HEK293T (cell line): ENCODE results near the gene ELF2.

Experiments
- CTCF ChIA-PET: fragments of 350-600 bp; formaldehyde crosslinking; extraction: SDS; loops from one replicate; lab custom pipeline; 2021; ENCODE audit warnings: antibody characterized with exemption, inconsistent platforms; lab: Yijun Ruan, JAX
- POLR2A ChIA-PET: fragments of 350-600 bp; formaldehyde crosslinking; extraction: SDS; loops from one replicate; lab custom pipeline; 2020; ENCODE audit warnings: antibody characterized with exemption, inconsistent platforms; lab: Yijun Ruan, JAX
- DNase-seq: peaks from one replicate; pipeline ENCODE4 v3.0.0; 2012; ENCODE audit warnings: mixed read lengths; ENCODE audit errors: extremely low spot score
- ARNT ChIP-seq: fragments of 450-650 bp; IDR thresholded peaks from 2 replicates; pipeline ENCODE4 v1.6.1; 2017; ENCODE audit warnings: mild to moderate bottlenecking
- BHLHE40 ChIP-seq: fragments of 450-650 bp; IDR thresholded peaks from 2 replicates; pipeline ENCODE4 v1.6.1; 2016; ENCODE audit warnings: mild to moderate bottlenecking, moderate library complexity, borderline replicate concordance
- CTBP1 ChIP-seq: fragments of 450-650 bp; IDR thresholded peaks from 2 replicates; pipeline ENCODE4 v1.6.1; 2016; ENCODE audit warnings: borderline replicate concordance
- ELF4 ChIP-seq: fragments of 450-650 bp; IDR thresholded peaks from 2 replicates; pipeline ENCODE4 v1.6.1; 2017; ENCODE audit warnings: antibody characterized with exemption
- FOXA1 ChIP-seq: fragments of 450-650 bp; IDR thresholded peaks from 2 replicates; pipeline ENCODE4 v1.6.1; 2016; ENCODE audit warnings: mild to moderate bottlenecking
- FOXK2 ChIP-seq: fragments of 450-650 bp; IDR thresholded peaks from 2 replicates; pipeline ENCODE4 v1.6.1; 2016; ENCODE audit warnings: mild to moderate bottlenecking
- FOXM1 ChIP-seq: fragments of 450-650 bp; IDR thresholded peaks from 2 replicates; pipeline ENCODE4 v1.6.1; 2017; ENCODE audit warnings: mild to moderate bottlenecking, borderline replicate concordance
- HDGF ChIP-seq: fragments of 450-650 bp; IDR thresholded peaks from 2 replicates; pipeline ENCODE4 v1.6.1; 2017; ENCODE audit warnings: antibody characterized with exemption, borderline replicate concordance
- L3MBTL2 ChIP-seq: fragments of 450-650 bp; conservative IDR thresholded peaks from 2 replicates; pipeline ENCODE4 v1.6.1; 2016; ENCODE audit warnings: mild to moderate bottlenecking
- LEF1 ChIP-seq: fragments of 450-650 bp; IDR thresholded peaks from 2 replicates; pipeline ENCODE4 v1.6.1; 2017; ENCODE audit warnings: mild to moderate bottlenecking, borderline replicate concordance
- NFRKB ChIP-seq: fragments of 450-650 bp; IDR thresholded peaks from 2 replicates; pipeline ENCODE4 v1.6.1; 2016; ENCODE audit warnings: mild to moderate bottlenecking, moderate library complexity
- PKNOX1 ChIP-seq: fragments of 450-650 bp; IDR thresholded peaks from 2 replicates; pipeline ENCODE4 v1.6.1; 2016
- SP1 ChIP-seq: fragments of 450-650 bp; IDR thresholded peaks from 2 replicates; pipeline ENCODE4 v1.6.1; 2017
- SUZ12 ChIP-seq: fragments of 450-650 bp; IDR thresholded peaks from 2 replicates; pipeline ENCODE4 v1.6.1; 2016; ENCODE audit warnings: mild to moderate bottlenecking
- TARDBP ChIP-seq: fragments of 450-650 bp; IDR thresholded peaks from 2 replicates; pipeline ENCODE4 v1.6.1; 2016
- ZNF384 ChIP-seq: fragments of 450-650 bp; IDR thresholded peaks from 2 replicates; pipeline ENCODE4 v1.6.1; 2016

The ELF2 gene

DNA sequence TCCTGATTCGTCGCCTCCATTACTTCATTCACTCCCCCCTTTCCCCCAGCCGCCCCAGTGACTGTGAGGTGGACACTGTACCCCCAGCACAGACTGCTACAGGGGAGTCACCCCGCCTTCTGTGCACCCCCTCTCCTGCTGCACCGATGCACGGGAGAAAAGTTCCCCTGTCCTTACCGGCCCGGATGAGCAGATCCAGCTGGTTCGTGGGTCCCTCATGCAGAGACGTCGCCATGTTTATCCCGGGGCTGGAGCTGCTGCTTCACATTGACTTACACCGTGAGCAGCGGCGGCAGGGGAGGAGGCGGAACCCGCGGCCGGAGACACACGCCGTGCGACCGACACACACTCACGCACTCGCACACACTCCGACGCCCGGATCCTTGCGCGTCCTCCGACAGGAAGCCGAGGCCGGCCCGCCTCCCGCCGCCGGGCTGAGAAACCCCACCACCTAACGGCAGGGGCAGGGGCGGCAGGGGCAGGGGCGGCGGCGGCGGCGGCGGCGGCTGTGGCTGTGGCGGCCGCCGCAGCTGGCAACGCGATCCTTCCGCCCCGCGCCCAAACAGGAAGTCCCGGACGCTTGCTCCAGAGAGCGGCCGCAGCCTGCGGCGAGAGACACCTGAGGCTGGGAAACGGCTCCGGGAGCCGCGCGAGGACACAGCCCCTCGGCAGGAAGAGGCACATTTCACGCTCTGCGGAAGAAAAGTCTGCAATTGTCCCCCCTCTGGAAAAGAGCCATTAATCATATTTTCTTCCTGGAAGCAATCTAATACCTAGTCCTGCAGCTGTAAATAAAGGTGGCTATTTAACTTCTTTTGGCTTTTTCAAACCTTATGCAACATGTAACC, 92.8 kb downstream of the ELF2 start:
- TF ChIP-seq FOXK2: peak; percentile 77; the same call in 1 of the 2 replicates
- TF ChIP-seq FOXM1: 0 out of 2 replicates have a peak, but pooled peaks have one; percentile 16
- 0 out of 2 replicates have a peak, but pooled peaks have one; percentile 10 for TF ChIP-seq L3MBTL2
- no peak for TF ChIP-seq ZNF384
- ChIA-PET POLR2A (interaction anchor here (0.6 to 1.1 kb wide), 11 partner anchors 25 to 830 kb away, joined by 3 to 4 read pairs (median 3); partner anchors contain the start of genes ELF2, MGARP and NAA15), CTCF (interaction anchor here (0.6 to 1.3 kb wide), 2 partner anchors 88 to 1305 kb away, joined by 3 read pairs; no protein-coding TSS in a partner anchor)
- DNase-seq: peak; percentile 72

DNA sequence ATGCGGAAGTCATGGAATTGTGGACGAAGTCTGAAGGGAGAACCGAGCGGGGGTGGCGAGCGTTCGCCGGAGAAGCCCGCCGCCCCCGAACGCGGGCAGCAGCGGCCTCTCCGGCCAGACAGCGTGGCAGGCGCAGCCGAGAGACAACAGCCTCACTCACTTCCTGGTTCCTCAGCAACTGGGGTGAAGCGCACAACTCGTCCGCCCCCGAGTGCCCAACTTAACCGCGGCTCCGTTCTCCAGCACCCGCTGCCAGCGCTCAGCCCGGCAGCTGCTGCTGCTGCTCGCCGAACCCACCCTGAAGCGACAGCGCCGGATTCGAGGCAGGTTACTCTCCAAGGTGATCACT, 93.4 kb downstream of the ELF2 start:
- ChIA-PET CTCF (interaction anchor here (1.3 kb wide), 1 partner anchor 88 kb away, joined by 3 read pairs; no protein-coding TSS in a partner anchor), POLR2A (interaction anchor here (0.9 to 1.1 kb wide), 5 partner anchors 34 to 474 kb away, joined by 3 to 4 read pairs (median 3); partner anchors contain the start of genes ELF2 and NAA15)
- TF ChIP-seq ZNF384 (no peak), ELF4 (peak; percentile 63)
- peak; percentile 35 for DNase-seq

GRCh38 chr4:139082750-139083606, 94.0 kb downstream of the ELF2 start:
- TF ChIP-seq SP1 (no peak), HDGF (no peak), CTBP1 (peak; percentile 23; the same call in 1 of the 2 replicates), FOXK2 (peak; percentile 98), PKNOX1 (peak; percentile 99), ZNF384 (no peak), FOXA1 (0 out of 2 replicates have a peak, but pooled peaks have one; percentile 20), LEF1 (no peak; the same call in 1 of the 2 replicates), ELF4 (peak; percentile 99), SUZ12 (no peak), NFRKB (no peak), TARDBP (no peak), FOXM1 (no peak), ARNT (0 out of 2 replicates have a peak, but pooled peaks have one; percentile 1), BHLHE40 (no peak), L3MBTL2 (peak; percentile 87)
- CTCF ChIA-PET: interaction anchor here (2.9 kb wide), 1 partner anchor 52 kb away, joined by 12 read pairs; no protein-coding TSS in a partner anchor
- POLR2A ChIA-PET: interaction anchor here (0.5 to 1.1 kb wide), 13 partner anchors 26 to 370 kb away, joined by 3 to 9 read pairs (median 3); partner anchors contain the start of genes ELF2, NAA15 and RAB33B
- peak; percentile 88 for DNase-seq

- POLR2A ChIA-PET: interaction anchor here (0.6 to 2.5 kb wide), 2 partner anchors 71 to 222 kb away, joined by 4 to 8 read pairs; partner anchors contain the start of gene NAA15
- TF ChIP-seq ELF4 (no peak), CTBP1 (no peak), ZNF384 (no peak), SUZ12 (no peak), FOXM1 (no peak), NFRKB (no peak), SP1 (no peak), FOXA1 (no peak), ARNT (no peak), HDGF (no peak), FOXK2 (no peak), LEF1 (no peak), L3MBTL2 (no peak), TARDBP (no peak), BHLHE40 (no peak), PKNOX1 (no peak)
- DNase-seq: no peak
- CTCF ChIA-PET: interaction anchor here (0.9 to 2.3 kb wide), 3 partner anchors 18 to 93 kb away, joined by 3 to 14 read pairs (median 4); no protein-coding TSS in a partner anchor
Measured at GRCh38 chr4:139078926-139079325, 98.1 kb downstream of the ELF2 start.

GRCh38 chr4:139077567-139078355, 99.3 kb downstream of the ELF2 start:
- ChIA-PET POLR2A (interaction anchor here (2.5 kb wide), 1 partner anchor 223 kb away, joined by 8 read pairs; the partner anchor contains the start of gene NAA15), CTCF (interaction anchor here (0.6 to 2.3 kb wide), 5 partner anchors 47 to 596 kb away, joined by 3 to 14 read pairs (median 3); no protein-coding TSS in a partner anchor)
- no peak for TF ChIP-seq SP1
- no peak for TF ChIP-seq LEF1
- no peak for TF ChIP-seq CTBP1
- TF ChIP-seq FOXM1: no peak
- TF ChIP-seq PKNOX1: no peak
- TF ChIP-seq L3MBTL2: no peak
- no peak for TF ChIP-seq SUZ12
- no peak for TF ChIP-seq BHLHE40
- no peak for TF ChIP-seq ZNF384
- TF ChIP-seq HDGF: no peak
- no peak for TF ChIP-seq ARNT
- TF ChIP-seq NFRKB: no peak
- TF ChIP-seq ELF4: no peak
- no peak for TF ChIP-seq FOXK2
- no peak for TF ChIP-seq FOXA1
- no peak for TF ChIP-seq TARDBP
- DNase-seq: no peak
